ENCODE results near the gene PARP8.

PARP8 gene

GRCh38 chr5:50766462-50766861 lies 100.0 kb downstream of the PARP8 start:
- TF ChIP-seq SIN3A (IDR thresholded peaks at IDR 0.05; ENCODE audit: borderline replicate concordance, insufficient read depth, low read length) = no peak
- TF ChIP-seq POLR2AphosphoS5 (IDR thresholded peaks at IDR 0.05; ENCODE audit: low read depth, low read length) = no peak
- TF ChIP-seq TAF1 (IDR thresholded peaks at IDR 0.05; ENCODE audit: borderline replicate concordance, insufficient read depth, low read length) = no peak
- TF ChIP-seq FOXP2 (optimal IDR thresholded peaks at IDR 0.05; ENCODE audit: borderline replicate concordance, extremely low read depth, extremely low read length, insufficient read depth) = no peak
- TF ChIP-seq, protein P1, sequence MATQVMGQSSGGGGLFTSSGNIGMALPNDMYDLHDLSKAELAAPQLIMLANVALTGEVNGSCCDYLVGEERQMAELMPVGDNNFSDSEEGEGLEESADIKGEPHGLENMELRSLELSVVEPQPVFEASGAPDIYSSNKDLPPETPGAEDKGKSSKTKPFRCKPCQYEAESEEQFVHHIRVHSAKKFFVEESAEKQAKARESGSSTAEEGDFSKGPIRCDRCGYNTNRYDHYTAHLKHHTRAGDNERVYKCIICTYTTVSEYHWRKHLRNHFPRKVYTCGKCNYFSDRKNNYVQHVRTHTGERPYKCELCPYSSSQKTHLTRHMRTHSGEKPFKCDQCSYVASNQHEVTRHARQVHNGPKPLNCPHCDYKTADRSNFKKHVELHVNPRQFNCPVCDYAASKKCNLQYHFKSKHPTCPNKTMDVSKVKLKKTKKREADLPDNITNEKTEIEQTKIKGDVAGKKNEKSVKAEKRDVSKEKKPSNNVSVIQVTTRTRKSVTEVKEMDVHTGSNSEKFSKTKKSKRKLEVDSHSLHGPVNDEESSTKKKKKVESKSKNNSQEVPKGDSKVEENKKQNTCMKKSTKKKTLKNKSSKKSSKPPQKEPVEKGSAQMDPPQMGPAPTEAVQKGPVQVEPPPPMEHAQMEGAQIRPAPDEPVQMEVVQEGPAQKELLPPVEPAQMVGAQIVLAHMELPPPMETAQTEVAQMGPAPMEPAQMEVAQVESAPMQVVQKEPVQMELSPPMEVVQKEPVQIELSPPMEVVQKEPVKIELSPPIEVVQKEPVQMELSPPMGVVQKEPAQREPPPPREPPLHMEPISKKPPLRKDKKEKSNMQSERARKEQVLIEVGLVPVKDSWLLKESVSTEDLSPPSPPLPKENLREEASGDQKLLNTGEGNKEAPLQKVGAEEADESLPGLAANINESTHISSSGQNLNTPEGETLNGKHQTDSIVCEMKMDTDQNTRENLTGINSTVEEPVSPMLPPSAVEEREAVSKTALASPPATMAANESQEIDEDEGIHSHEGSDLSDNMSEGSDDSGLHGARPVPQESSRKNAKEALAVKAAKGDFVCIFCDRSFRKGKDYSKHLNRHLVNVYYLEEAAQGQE (IDR thresholded peaks at IDR 0.05; ENCODE audit: insufficient read depth in 1 of 2, low read depth in 2 of 2, low read length in 2 of 2) = no peak

DNA sequence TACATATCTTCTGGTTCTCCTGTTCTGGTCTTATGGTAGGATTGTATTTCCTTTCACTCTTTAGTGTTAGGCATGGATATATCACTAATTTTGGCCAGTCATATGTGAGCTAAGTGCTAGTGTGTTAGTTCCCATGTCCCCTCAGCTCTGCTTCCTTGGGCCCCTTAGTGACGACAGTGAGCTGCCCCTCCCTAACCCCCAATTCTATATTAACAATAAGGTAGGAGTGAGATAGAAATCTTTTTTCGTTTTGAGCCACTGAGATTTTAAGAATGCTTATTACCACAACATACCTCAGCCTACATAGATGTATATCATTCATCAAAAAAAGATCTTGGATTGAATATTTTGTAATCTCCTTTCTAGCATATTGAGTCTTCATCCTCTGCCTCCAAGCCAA lies 100.5 kb downstream of the PARP8 start:
- TF ChIP-seq SIN3A (IDR thresholded peaks at IDR 0.05; ENCODE audit: borderline replicate concordance, insufficient read depth, low read length) (no peak), POLR2AphosphoS5 (IDR thresholded peaks at IDR 0.05; ENCODE audit: low read depth, low read length) (no peak), FOXP2 (optimal IDR thresholded peaks at IDR 0.05; ENCODE audit: borderline replicate concordance, extremely low read depth, extremely low read length, insufficient read depth) (no peak), TAF1 (IDR thresholded peaks at IDR 0.05; ENCODE audit: borderline replicate concordance, insufficient read depth, low read length) (no peak)
- TF ChIP-seq, protein P1 (IDR thresholded peaks at IDR 0.05; ENCODE audit: insufficient read depth in 1 of 2, low read depth in 2 of 2, low read length in 2 of 2) = no peak

DNA sequence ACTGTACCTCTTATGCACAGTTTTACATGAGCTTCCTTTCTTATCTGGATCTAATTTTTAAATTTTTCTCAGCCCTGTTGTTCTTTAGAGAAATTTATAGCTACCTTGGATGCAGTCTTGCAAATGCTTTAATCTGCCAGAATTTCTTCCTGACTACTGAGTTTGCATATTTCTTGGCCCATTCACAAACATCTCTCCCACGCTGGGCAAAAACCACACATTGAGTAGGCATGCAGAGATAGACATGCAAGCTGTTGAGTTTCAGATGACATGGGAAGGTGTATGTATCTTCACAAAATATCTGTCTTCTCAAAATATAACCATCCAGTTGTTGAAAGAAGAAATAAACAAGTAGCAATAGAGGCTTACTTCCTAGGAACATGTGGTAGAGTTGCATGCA lies 101.2 kb downstream of the PARP8 start:
- TF ChIP-seq SIN3A (IDR thresholded peaks at IDR 0.05; ENCODE audit: borderline replicate concordance, insufficient read depth, low read length) (no peak), POLR2AphosphoS5 (IDR thresholded peaks at IDR 0.05; ENCODE audit: low read depth, low read length) (no peak), TAF1 (IDR thresholded peaks at IDR 0.05; ENCODE audit: borderline replicate concordance, insufficient read depth, low read length) (no peak), FOXP2 (optimal IDR thresholded peaks at IDR 0.05; ENCODE audit: borderline replicate concordance, extremely low read depth, extremely low read length, insufficient read depth) (no peak)
- TF ChIP-seq, protein P1 (IDR thresholded peaks at IDR 0.05; ENCODE audit: insufficient read depth in 1 of 2, low read depth in 2 of 2, low read length in 2 of 2) = no peak

- TF ChIP-seq SIN3A (IDR thresholded peaks at IDR 0.05; ENCODE audit: borderline replicate concordance, insufficient read depth, low read length) (no peak), TAF1 (IDR thresholded peaks at IDR 0.05; ENCODE audit: borderline replicate concordance, insufficient read depth, low read length) (no peak), FOXP2 (optimal IDR thresholded peaks at IDR 0.05; ENCODE audit: borderline replicate concordance, extremely low read depth, extremely low read length, insufficient read depth) (no peak), POLR2AphosphoS5 (IDR thresholded peaks at IDR 0.05; ENCODE audit: low read depth, low read length) (no peak)
- TF ChIP-seq, protein P1 (IDR thresholded peaks at IDR 0.05; ENCODE audit: insufficient read depth in 1 of 2, low read depth in 2 of 2, low read length in 2 of 2) = no peak
These were observed 102.2 kb downstream of the PARP8 start for GRCh38 chr5:50768634-50769033.

DNA sequence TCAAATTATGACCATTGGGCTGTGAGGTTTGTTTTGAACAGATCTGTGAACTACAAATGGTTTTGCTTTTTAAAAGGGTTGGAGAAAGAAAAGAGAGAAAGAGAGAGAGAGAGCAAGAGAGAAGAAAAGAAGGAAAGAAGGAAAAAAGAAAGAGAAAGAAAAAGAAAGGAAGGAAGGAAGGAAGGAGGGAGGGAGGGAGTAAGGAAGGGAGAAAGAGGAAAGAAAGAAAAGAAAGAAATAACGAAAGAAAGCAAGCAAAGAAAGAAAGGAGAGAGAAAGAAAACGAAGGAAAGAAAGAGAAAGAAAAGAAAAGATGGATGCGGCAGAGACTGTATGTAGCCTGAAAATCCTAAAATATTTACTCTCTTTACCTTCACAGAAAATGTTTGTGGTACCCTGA lies 104.0 kb downstream of the PARP8 start:
- TF ChIP-seq FOXP2 (optimal IDR thresholded peaks at IDR 0.05; ENCODE audit: borderline replicate concordance, extremely low read depth, extremely low read length, insufficient read depth) = no peak
- TF ChIP-seq SIN3A (IDR thresholded peaks at IDR 0.05; ENCODE audit: borderline replicate concordance, insufficient read depth, low read length) = no peak
- no peak for TF ChIP-seq TAF1 (IDR thresholded peaks at IDR 0.05; ENCODE audit: borderline replicate concordance, insufficient read depth, low read length)
- TF ChIP-seq, protein P1 (IDR thresholded peaks at IDR 0.05; ENCODE audit: insufficient read depth in 1 of 2, low read depth in 2 of 2, low read length in 2 of 2) = no peak
- no peak for TF ChIP-seq POLR2AphosphoS5 (IDR thresholded peaks at IDR 0.05; ENCODE audit: low read depth, low read length)
